ENCODE data around the gene SYS1. TPM values are rescaled to one million over a fixed set of nuclear protein-coding genes. Genes with fewer than 3 reads are reported as not detected.

Gene SYS1
- total and polyA plus RNA-seq, 2 donors (not counting 3 experiments of a cell fraction or from before 2014, with no cell fraction given) = 27.4 to 79.6 TPM

GRCh38 chr20:45387274-45387673 is 24.3 kb downstream of the SYS1 start:
- Histone ChIP-seq H3K27ac (ENCODE audit: insufficient read depth, low read depth, low read length) (no peak overlapping the region), H3K4me2 (ENCODE audit: insufficient read depth, low read length) (no peak overlapping the region), H3K4me3 (replicated peaks in 1 of 3; ENCODE audit: insufficient read depth in 1 of 3, low read depth in 1 of 3, low read length in 3 of 3) (no peak overlapping the region), H3K9ac (replicated peaks; ENCODE audit: extremely low read depth, insufficient read depth, low read length) (no peak overlapping the region), H3K9me1 (replicated peaks; ENCODE audit: control insufficient read depth, extremely low read depth, insufficient read depth, low read length) (no peaks in the 10 kb centered on the region), H3K36me3 (ENCODE audit: control insufficient read depth in 2 of 2, extremely low read depth in 1 of 2, insufficient read depth in 2 of 2, low read length in 2 of 2) (no peaks in the 10 kb centered on the region), H4K20me1 (replicated peaks; ENCODE audit: control insufficient read depth, extremely low read depth, insufficient read depth, low read length) (no peaks in the 10 kb centered on the region), H3K79me2 (ENCODE audit: control insufficient read depth, insufficient read depth, low read length) (no peaks in the 10 kb centered on the region), H3K4me1 (ENCODE audit: control insufficient read depth, extremely low read depth, insufficient read depth, low read length) (peaks cover 3% of the 10 kb centered on the region), H2AFZ (ENCODE audit: low read depth, low read length) (no peak overlapping the region), H3K27me3 (ENCODE audit: control insufficient read depth in 2 of 2, insufficient read depth in 2 of 2, low read length in 2 of 2) (no peaks in the 10 kb centered on the region), H3K9me3 (replicated peaks; ENCODE audit: control insufficient read depth, insufficient read depth, low read length) (no peaks in the 10 kb centered on the region)
- dilution Hi-C loops (cut with MboI; ENCODE audit: extremely low pct_ligation_motif_present, low sequenced_read_pairs) = no loop called here
- no peak for FAIRE-seq
- POLR2A ChIA-PET = no interaction called here
- intact Hi-C loops (cut with micrococcal nuclease) = no loop called here
- BruUV-seq (replicated peaks) = no TSS peak
- TF ChIP-seq EZH2 (IDR thresholded peaks at IDR 0.05; ENCODE audit: borderline replicate concordance, low read depth, low read length, severe bottlenecking) (no peak), MAX (IDR thresholded peaks at IDR 0.05; ENCODE audit: insufficient read depth, insufficient read length) (no peak), CTCF (IDR thresholded peaks at IDR 0.05; ENCODE audit: extremely low read depth in 1 of 2, insufficient read depth in 1 of 2, low read depth in 1 of 2, low read length in 2 of 2) (no peak), FOS (IDR thresholded peaks at IDR 0.05; ENCODE audit: borderline replicate concordance, insufficient read depth, low read length) (no peak), POLR2A (IDR thresholded peaks at IDR 0.05; ENCODE audit: low read depth, low read length) (no peak), POLR2AphosphoS5 (IDR thresholded peaks at IDR 0.05; ENCODE audit: insufficient read depth, low read depth, low read length) (no peak), JUN (IDR thresholded peaks at IDR 0.05; ENCODE audit: borderline replicate concordance, insufficient read depth, insufficient read length, low read depth) (no peak), GATA2 (IDR thresholded peaks at IDR 0.05; ENCODE audit: insufficient read depth, insufficient read length, low read depth, low read length) (no peak), MYC (IDR thresholded peaks at IDR 0.05; ENCODE audit: low read depth, low read length) (no peak)
- CTCF ChIA-PET = interaction anchor here (0.9 to 2.9 kb wide), 3 partner anchors 14 to 384 kb away, joined by 3 to 10 read pairs (median 4); no protein-coding TSS in a partner anchor
- no peak for DNase-seq (ENCODE audit: low read depth, low spot score)
